Measurements from ENCODE around the gene LRRC32. TPM values are rescaled to one million over a fixed set of nuclear protein-coding genes. Genes with fewer than 3 reads are reported as not detected.

Gene LRRC32
- total and polyA plus RNA-seq, 10 of the 15 experiments (the other 5 are each of a cell fraction or from before 2014, with no cell fraction given), result 0.56 to 20.8 (median 7.4) TPM

DNA sequence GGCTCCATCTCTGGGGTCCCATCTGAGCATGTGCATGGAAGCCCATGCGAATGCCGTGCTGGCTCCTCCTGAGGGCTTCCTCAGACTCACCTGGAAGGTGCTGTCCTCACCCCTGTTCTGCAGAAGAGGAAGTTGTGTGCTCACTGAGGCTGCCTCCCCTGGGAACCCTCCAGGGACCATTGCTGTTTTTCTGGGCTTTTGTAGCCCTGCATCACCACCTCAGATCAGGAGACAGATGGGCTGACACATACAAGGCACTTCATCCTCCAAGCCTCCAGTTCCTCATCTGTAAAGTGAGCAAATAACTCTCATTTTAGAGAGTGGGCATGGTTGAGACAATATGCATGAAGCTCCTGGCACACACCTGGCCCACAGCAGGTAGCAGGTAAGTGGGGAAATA, 12.1 kb upstream of the LRRC32 start:
- no peaks in the 10 kb centered on the region; the same call in 2 of the 3 replicates for H3K9me3 ChIP-seq (replicated peaks; ENCODE audit: control insufficient read depth, insufficient read depth, low read length)
- in situ Hi-C loops (cut with MboI) (no loop called here), intact Hi-C loops (cut with micrococcal nuclease; ENCODE audit: unreplicated experiment) (loop anchor here (5.0 kb wide), 1 partner anchor 475 kb away; the partner anchor contains the start of gene WNT11)
- ChIA-PET POLR2A (no interaction called here), CTCF (interaction anchor here (1.1 to 17.2 kb wide), 4 partner anchors 10 to 101 kb away, joined by 3 to 273 read pairs (median 14); no protein-coding TSS in a partner anchor), SMC1A (ENCODE audit: uncharacterized antibody, unreplicated experiment) (no interaction called here), RAD21 (ENCODE audit: unreplicated experiment) (interaction anchor here (1.1 to 3.8 kb wide), 3 partner anchors 81 to 116 kb away, joined by 3 to 25 read pairs (median 5); no protein-coding TSS in a partner anchor)
- H3K36me3 ChIP-seq (ENCODE audit: control insufficient read depth in 2 of 2, insufficient read depth in 2 of 2, low read length in 1 of 2), result no peaks in the 10 kb centered on the region
- no peak for TF ChIP-seq PAX8 (IDR thresholded peaks at IDR 0.05)
- TF ChIP-seq, protein P1, sequence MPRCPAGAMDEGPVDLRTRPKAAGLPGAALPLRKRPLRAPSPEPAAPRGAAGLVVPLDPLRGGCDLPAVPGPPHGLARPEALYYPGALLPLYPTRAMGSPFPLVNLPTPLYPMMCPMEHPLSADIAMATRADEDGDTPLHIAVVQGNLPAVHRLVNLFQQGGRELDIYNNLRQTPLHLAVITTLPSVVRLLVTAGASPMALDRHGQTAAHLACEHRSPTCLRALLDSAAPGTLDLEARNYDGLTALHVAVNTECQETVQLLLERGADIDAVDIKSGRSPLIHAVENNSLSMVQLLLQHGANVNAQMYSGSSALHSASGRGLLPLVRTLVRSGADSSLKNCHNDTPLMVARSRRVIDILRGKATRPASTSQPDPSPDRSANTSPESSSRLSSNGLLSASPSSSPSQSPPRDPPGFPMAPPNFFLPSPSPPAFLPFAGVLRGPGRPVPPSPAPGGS (IDR thresholded peaks at IDR 0.05; ENCODE audit: borderline replicate concordance, insufficient read depth, low read depth, low read length, poor library complexity, severe bottlenecking), result no peak
- TF ChIP-seq, protein P2, sequence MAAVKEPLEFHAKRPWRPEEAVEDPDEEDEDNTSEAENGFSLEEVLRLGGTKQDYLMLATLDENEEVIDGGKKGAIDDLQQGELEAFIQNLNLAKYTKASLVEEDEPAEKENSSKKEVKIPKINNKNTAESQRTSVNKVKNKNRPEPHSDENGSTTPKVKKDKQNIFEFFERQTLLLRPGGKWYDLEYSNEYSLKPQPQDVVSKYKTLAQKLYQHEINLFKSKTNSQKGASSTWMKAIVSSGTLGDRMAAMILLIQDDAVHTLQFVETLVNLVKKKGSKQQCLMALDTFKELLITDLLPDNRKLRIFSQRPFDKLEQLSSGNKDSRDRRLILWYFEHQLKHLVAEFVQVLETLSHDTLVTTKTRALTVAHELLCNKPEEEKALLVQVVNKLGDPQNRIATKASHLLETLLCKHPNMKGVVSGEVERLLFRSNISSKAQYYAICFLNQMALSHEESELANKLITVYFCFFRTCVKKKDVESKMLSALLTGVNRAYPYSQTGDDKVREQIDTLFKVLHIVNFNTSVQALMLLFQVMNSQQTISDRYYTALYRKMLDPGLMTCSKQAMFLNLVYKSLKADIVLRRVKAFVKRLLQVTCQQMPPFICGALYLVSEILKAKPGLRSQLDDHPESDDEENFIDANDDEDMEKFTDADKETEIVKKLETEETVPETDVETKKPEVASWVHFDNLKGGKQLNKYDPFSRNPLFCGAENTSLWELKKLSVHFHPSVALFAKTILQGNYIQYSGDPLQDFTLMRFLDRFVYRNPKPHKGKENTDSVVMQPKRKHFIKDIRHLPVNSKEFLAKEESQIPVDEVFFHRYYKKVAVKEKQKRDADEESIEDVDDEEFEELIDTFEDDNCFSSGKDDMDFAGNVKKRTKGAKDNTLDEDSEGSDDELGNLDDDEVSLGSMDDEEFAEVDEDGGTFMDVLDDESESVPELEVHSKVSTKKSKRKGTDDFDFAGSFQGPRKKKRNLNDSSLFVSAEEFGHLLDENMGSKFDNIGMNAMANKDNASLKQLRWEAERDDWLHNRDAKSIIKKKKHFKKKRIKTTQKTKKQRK (IDR thresholded peaks at IDR 0.05; ENCODE audit: low read depth, low read length), result no peak
- TF ChIP-seq DPF2 (IDR thresholded peaks at IDR 0.05), result no peak
- TF ChIP-seq, protein P3, sequence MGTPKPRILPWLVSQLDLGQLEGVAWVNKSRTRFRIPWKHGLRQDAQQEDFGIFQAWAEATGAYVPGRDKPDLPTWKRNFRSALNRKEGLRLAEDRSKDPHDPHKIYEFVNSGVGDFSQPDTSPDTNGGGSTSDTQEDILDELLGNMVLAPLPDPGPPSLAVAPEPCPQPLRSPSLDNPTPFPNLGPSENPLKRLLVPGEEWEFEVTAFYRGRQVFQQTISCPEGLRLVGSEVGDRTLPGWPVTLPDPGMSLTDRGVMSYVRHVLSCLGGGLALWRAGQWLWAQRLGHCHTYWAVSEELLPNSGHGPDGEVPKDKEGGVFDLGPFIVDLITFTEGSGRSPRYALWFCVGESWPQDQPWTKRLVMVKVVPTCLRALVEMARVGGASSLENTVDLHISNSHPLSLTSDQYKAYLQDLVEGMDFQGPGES (IDR thresholded peaks at IDR 0.05), result no peak
- no peak for TF ChIP-seq KLF5 (IDR thresholded peaks at IDR 0.05; ENCODE audit: partially characterized antibody)
- no peak for TF ChIP-seq CHD1 (IDR thresholded peaks at IDR 0.05; ENCODE audit: low read depth, low read length)
- TF ChIP-seq, protein P4, sequence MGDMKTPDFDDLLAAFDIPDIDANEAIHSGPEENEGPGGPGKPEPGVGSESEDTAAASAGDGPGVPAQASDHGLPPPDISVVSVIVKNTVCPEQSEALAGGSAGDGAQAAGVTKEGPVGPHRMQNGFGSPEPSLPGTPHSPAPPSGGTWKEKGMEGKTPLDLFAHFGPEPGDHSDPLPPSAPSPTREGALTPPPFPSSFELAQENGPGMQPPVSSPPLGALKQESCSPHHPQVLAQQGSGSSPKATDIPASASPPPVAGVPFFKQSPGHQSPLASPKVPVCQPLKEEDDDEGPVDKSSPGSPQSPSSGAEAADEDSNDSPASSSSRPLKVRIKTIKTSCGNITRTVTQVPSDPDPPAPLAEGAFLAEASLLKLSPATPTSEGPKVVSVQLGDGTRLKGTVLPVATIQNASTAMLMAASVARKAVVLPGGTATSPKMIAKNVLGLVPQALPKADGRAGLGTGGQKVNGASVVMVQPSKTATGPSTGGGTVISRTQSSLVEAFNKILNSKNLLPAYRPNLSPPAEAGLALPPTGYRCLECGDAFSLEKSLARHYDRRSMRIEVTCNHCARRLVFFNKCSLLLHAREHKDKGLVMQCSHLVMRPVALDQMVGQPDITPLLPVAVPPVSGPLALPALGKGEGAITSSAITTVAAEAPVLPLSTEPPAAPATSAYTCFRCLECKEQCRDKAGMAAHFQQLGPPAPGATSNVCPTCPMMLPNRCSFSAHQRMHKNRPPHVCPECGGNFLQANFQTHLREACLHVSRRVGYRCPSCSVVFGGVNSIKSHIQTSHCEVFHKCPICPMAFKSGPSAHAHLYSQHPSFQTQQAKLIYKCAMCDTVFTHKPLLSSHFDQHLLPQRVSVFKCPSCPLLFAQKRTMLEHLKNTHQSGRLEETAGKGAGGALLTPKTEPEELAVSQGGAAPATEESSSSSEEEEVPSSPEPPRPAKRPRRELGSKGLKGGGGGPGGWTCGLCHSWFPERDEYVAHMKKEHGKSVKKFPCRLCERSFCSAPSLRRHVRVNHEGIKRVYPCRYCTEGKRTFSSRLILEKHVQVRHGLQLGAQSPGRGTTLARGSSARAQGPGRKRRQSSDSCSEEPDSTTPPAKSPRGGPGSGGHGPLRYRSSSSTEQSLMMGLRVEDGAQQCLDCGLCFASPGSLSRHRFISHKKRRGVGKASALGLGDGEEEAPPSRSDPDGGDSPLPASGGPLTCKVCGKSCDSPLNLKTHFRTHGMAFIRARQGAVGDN (IDR thresholded peaks at IDR 0.05), result no peak
- TF ChIP-seq SRF (IDR thresholded peaks at IDR 0.05; ENCODE audit: low read depth in 2 of 2, low read length in 2 of 2), result no peak
- TF ChIP-seq KDM1A (IDR thresholded peaks at IDR 0.05; ENCODE audit: borderline replicate concordance), result no peak
- TF ChIP-seq TCF3 (IDR thresholded peaks at IDR 0.05; ENCODE audit: borderline replicate concordance, insufficient read depth, low read depth, low read length), result no peak
- TF ChIP-seq ATF7 (IDR thresholded peaks at IDR 0.05; ENCODE audit: low read depth), result no peak
- no TSS peak for BruUV-seq (replicated peaks)
- DNase-seq (ENCODE audit: low read depth, low spot score), result no peak
- WGBS (ENCODE audit: insufficient coverage, insufficient replicate concordance, low lambda C conversion rate, missing lambda C conversion rate), result 0% methylated on average over 2 of the region's 2 CpGs
- no peak for FAIRE-seq
- H3K4me3 ChIP-seq, result no peak overlapping the region
- H3K9ac ChIP-seq (ENCODE audit: control insufficient read depth, insufficient read depth, low read length), result no peak overlapping the region
- no peaks in the 10 kb centered on the region for H4K20me1 ChIP-seq (ENCODE audit: control insufficient read depth, insufficient read depth)
- H3K79me2 ChIP-seq (ENCODE audit: control insufficient read depth, insufficient read depth, low read length), result no peaks in the 10 kb centered on the region
- H3K27me3 ChIP-seq (replicated peaks in 1 of 2; ENCODE audit: control insufficient read depth in 2 of 2, insufficient read depth in 2 of 2, low read length in 1 of 2), result no peaks in the 10 kb centered on the region; a peak in 2 of 4 replicates
- ATAC-seq, result no peak
- no peak overlapping the region for H3K4me2 ChIP-seq (ENCODE audit: control insufficient read depth, insufficient read depth)
- H3K4me1 ChIP-seq (ENCODE audit: control insufficient read depth, insufficient read depth, low read length), result peaks cover 19% of the 10 kb centered on the region
- H3K27ac ChIP-seq (ENCODE audit: control insufficient read depth, insufficient read depth), result no peak overlapping the region
- no peak overlapping the region for H2AFZ ChIP-seq (ENCODE audit: control insufficient read depth, low read depth, low read length)
